NCI-H2196 treated with DMSO at 0.1 percent for 48 hours (cell line): ENCODE results near the gene TSC22D2.

Source experiments
- DNase-seq: peaks from one replicate; lab custom pipeline; 2025; ENCODE audit not compliant: unreplicated experiment; lab: John Stamatoyannopoulos, UW

TSC22D2 gene

DNA sequence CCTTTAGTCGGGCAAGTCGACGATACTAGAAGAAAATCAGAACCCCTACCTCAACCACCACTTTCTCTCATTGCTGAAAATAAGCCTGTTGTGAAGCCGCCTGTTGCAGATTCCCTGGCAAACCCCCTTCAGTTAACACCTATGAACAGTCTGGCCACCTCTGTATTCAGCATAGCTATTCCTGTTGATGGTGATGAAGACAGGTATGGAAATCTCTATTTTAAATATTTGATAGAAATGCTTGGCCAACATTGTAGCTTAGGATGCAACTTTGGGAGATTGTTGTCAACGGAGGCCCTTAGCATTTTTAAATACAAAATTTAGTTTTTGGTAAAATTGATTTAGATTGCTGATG lies 3.0 kb downstream of the TSC22D2 start:
- no peak for DNase-seq

GRCh38 chr3:150411546-150411945 lies 3.4 kb downstream of the TSC22D2 start:
- no peak for DNase-seq

DNA sequence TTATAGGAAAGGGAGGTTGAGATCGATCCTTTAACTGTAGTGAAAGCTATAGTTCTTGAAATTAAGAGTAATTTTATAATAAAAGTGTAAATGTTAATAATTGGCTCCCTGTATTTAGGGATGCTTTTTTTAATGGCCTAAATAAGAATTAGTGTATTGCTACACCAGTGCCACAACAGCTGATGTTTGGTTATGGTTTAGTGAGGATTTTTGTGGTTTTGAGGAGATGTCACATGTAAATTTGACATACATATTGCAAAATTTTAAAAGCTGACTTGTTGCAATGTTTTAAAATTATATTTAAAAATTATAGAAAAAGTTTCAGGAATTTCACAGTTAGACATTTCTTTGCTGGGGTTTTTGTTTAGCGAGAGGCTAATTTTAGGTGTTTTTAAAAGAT lies 3.9 kb downstream of the TSC22D2 start:
- DNase-seq = no peak

GRCh38 chr3:150412561-150413231 lies 4.6 kb downstream of the TSC22D2 start:
- no peak for DNase-seq

GRCh38 chr3:150414258-150414657 lies 6.2 kb downstream of the TSC22D2 start:
- no peak for DNase-seq

GRCh38 chr3:150414959-150415358 lies 6.9 kb downstream of the TSC22D2 start:
- no peak for DNase-seq

DNA sequence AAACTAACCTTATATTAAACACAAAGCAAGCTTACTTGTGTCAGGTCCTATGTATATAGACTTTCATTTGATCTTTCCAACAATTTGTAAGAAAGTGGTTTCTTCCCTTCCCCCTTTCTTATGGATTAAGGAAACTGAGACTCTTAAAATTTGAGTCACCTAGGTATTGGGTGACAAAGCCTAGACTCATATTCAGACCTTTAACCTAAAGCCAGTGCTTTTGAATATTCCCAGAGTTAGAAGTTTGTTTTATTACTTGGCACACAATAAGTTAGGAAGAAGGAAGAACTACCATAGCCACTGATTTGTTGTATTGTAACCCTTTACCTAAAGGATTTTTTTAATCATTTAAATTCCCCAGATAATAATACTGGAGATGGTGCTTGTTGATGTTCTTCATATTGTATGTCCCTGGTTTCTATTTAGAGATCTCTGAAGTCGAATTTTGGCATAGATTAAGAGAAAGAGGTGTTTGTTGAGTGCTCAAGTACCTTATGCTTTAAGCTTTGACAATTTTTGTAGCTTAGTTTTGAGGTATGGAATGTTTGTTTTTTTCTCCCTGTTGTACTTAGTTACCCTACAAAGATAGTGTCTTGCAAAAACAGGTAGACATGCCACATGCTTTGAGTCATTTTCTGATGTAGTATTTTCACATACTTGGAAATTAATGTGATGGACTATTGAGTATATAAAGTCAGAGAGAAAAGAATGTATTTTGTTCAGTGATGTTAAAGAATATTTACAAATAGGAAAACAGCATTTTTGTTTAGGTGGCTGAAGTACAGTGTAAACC lies 11.2 kb downstream of the TSC22D2 start:
- no peak for DNase-seq

- DNase-seq = no peak
These were observed 11.9 kb downstream of the TSC22D2 start for GRCh38 chr3:150419959-150420358.

DNA sequence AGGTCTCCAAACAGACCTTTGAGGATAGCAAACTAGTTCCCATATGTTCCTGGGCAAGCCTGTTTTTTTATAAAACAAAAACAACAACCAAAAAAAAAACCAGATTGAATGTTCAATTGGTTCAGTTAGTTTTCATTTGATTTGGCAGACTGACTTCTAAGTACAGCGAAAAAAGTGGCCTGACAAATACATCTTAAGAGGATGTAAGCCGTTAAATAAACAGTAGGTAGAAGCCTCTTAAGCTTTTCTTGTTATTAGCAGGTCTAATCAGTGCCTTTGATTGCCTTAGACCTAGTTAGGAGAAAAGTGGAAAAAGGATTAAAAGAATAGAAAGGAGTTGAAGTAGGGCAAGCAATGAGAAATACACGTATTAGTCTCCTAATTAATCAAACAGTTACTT lies 13.2 kb downstream of the TSC22D2 start:
- no peak for DNase-seq

- no peak for DNase-seq
These were observed 13.9 kb downstream of the TSC22D2 start for GRCh38 chr3:150421799-150422548.

- no peak for DNase-seq
These were observed 14.8 kb downstream of the TSC22D2 start for GRCh38 chr3:150422907-150423306.

GRCh38 chr3:150423761-150424160 lies 15.7 kb downstream of the TSC22D2 start:
- DNase-seq = no peak

GRCh38 chr3:150426292-150426691 lies 18.2 kb downstream of the TSC22D2 start:
- no peak for DNase-seq

DNA sequence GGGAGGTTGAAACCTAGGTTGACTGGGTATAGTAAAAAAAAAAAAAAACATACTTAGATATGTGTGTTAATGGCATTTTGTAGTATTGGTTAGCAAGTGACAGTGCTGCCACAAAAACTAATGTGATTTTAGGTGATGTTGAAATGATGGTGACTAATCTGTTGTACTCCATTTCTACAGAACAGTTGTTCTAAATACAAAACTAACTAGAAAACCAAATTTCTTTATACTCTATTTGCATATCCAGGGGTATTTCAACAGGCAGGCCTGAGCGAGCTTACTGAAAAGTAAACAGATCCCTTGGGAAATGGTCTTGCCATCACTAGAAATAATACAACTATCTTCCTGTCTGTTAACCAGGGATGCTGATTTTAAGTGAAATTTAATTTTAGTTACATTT lies 20.5 kb downstream of the TSC22D2 start:
- DNase-seq = no peak

DNA sequence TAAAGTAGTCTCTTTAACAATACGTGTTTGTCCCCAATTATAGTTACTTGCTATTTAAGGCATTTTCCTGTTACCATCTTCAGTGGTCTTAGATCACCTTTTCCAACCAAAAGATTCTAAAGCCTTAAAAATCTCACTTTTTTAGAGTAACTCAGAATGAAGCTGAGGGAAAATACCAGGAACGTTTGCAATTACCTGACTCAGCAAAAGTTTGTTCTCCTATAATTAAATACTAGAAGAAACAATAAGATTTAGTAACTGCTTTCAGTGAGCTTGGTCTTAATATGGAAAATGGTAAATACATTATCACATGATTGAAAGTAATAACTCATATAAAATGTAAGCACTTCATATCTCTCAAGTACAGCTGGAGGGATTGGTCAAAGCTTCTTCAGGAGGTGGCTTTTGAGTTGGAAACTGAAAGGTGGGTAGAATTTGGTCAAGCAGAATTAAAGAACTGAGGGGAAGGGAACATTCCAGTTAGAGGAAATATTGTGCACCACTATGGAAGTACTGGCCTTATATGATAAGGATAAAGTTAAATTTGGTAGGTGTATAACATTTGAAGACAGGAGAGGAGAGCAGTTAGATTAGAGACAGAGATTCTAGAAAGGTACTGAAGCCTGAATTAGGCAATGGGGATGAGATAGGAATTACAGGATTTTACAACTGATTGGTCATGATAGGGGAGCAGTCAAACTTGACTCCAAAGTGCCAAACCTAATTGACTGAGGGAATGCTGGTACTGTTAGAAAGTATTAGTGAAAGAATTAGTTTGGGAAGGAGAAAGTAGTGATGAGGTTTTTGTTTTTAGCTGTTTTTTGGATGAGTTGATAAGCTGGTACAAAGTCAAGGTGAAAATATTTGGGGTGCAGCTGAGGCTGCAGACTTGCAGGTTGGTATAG lies 21.9 kb downstream of the TSC22D2 start:
- DNase-seq = no peak

- no peak for DNase-seq
These were observed 25.2 kb downstream of the TSC22D2 start for GRCh38 chr3:150433347-150433746.

DNA sequence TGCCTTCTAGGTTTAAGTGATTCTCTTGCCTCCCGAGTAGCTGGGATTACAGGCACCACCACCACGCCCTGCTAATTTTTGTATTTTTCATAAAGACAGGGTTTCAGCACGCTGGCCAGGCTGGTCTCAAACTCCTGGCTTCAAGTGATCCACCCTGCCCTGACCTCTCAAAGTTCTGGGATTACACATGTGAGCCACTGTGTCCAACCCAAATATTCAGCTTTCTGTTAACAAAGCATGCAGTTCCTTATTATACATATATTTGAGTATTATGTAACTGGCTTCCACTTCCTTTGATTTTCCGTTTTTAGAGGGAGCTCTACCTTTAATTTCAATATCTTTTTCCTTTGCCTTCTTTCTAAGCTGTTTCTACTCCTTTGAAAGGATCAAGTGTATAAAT lies 26.1 kb downstream of the TSC22D2 start:
- no peak for DNase-seq

DNA sequence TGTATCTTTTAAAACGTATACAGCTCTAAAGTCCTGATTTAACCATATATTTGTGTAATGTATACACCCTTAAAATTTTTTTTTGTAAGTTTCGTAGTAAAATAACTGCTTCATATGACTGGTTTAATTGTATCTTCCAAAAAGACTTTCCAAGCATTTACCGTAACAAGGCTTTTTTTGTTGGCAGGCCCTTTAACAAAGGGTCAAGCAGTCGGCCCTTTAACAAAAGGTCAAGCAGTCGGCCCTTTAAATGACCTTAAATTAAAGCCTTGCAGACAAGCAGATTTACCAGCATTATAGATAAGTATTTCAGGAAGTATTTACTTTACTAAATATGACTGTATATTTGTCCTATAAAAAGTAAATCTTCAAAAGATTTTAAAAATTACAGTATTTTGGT lies 28.1 kb downstream of the TSC22D2 start:
- DNase-seq = no peak

DNA sequence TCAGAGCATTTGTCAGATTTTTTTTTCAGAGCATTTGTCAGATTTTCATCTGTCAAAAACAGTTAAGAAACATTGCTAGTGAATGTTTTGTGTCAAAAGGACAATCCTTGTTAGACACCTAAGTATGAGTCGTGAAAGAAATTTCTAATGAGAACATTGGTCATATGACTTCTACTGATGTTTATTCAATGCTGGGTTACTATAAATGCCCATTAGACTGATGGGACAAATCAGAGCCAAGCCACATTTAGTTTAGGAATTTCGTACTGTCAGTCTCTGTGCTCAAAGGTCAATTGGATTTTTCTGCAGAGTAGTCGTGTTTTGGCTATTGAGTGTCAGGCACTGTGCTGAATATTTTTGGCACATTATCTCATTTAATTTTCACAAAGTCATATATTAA lies 31.6 kb downstream of the TSC22D2 start:
- no peak for DNase-seq

GRCh38 chr3:150443331-150443741 lies 35.2 kb downstream of the TSC22D2 start:
- DNase-seq = no peak

- DNase-seq = no peak
These were observed 36.3 kb downstream of the TSC22D2 start for GRCh38 chr3:150444371-150444770.
